TTC549 (cell line): ENCODE results near the gene TSHZ2.
"Not testable (repeated sequence)": the region's sequence is repeated elsewhere in the genome, so short reads cannot be mapped to it uniquely, and the experiment has no call there.

Experiments
- FAIRE-seq: peaks from 2 replicates; lab custom pipeline; 2012; peaks lifted over from hg19 to GRCh38; lab: Jason Lieb, UNC

The TSHZ2 gene

GRCh38 chr20:52996130-52996529, 24.0 kb downstream of the TSHZ2 start:
- FAIRE-seq, result no peak

- no peak for FAIRE-seq
Measured at GRCh38 chr20:52996658-52997057, 24.5 kb downstream of the TSHZ2 start.

- no peak for FAIRE-seq
Measured at GRCh38 chr20:52998268-52998667, 26.1 kb downstream of the TSHZ2 start.

DNA sequence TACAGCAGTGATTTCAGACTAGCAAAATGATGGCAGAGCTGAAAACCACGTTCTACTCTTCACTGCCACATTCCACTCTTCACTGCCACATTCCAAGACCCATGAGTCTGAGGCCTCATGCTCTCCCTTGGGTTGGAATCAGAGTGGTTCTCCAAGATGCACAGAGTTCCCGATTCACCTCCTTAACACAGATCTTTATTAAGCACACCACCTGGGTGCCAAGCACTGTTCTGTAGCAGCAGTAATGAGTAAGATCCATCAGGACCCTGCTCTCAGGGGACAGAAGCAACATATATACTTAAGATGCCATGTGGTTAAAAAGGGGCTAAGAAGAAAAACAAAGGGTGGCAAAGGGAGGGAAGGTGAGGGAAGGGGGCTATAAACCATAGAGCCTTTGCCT, 26.9 kb downstream of the TSHZ2 start:
- FAIRE-seq, result no peak

DNA sequence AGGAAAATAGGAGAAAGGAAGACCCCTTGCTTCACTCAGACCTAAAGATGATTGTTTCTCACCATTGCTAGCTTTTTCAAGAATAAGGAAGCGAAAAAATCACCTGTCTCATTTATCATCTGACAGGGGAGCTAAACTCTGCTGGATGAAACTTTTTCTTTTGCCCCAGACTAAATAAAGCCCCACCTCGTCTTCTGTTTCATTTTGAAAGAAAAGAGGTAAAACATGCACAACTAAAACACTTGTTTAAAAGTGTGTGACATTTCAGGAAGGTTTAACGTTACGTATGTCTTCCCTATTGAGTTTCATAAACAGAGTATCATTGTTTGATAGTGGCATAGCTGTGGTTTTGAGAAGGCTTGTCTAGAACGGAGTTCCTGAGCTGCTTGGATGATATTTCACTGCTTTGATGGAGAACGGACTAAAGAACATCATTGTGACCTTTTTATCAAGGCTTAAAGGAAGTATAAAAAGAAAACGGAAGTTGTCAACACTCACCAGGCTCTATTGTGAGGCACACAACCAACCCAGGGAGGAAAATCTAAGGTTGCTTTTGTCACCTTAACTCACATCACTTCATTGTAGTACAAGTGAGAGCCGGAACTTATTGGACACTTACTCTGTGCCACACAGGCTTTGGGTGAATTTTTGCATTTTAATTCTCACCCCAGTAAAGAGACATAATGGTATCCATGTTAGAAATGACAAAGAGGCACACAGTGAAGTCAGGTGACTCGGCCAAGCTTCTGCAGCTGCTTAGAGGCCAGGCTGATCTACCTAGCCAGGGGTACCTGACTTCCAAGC, 29.5 kb downstream of the TSHZ2 start:
- no peak for FAIRE-seq

DNA sequence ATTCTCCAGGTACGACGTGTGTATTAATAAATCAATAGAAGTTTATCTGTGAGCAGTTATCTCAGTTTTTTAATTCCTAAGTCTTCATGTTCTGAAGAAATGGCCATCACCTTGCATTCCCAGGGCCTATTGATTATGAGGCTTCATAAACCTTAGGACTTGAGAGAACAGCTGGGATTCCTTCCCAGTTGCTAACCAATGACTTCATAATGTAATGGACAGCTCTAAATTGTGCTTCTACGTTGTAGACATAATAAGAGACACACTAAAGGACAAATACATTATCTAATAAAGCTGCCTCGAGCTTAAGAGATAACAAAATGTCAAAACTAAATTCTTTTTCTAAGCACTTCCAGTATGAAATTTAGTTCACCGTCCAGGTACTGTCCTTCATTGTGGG, 30.6 kb downstream of the TSHZ2 start:
- no peak for FAIRE-seq

DNA sequence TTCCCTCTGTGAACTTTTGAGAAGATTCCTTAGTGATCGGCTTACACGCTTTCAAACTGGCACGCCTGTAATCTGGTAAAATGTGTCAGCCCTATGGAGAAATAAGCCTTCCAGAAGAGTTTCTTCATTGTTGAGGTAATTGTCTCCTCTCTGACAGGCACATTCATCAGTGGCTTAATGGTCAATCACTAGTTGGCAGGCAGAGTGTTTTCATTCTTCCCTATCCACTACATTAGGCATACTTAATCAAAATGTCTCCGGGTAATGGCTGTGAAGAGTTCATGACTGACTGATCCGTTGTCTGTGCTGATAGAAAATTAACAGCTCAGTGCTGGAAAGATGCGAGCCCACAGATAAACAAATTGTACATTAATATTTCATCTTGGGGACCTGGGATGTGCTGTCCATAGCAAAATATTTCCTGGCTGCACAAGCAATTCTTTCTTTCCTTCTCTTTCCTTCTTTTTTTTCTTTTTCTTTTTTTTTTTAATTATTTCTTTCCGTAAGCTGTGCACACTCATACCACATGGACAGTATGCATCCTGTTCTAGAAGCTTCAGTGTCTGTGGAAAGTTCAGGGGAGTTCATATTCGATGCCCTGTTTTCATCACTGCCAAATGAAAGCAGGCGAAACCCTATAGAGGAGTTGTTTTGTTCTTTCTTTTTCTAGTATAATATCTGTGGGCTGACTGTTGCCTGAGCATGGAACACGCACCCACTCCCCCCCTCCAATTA, 31.4 kb downstream of the TSHZ2 start:
- FAIRE-seq, result no peak

DNA sequence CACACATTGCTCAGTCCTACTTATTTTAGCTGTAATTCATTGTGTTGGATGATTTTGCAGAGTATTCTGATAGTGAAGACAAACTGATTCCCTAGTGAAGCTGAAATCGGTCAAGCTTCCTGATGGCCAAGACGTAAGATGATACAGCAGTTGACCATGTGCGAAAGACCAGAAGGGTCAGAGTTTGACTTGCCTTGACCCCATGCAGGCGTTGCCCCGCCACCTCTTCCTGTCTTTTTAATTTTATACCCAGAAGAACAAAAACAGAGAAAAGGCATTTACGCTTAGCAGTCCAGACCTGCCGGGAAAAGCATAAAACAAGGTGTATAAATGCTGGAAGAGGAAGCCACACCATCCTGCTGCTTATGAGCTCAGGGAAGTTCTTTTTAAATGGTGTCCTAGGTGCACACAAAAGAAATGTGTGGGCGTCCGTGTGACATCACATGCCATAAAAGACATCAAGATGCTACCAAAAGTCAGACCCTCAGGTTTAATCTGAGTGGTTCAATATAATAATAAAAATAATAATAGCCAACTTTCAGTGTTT, 32.2 kb downstream of the TSHZ2 start:
- FAIRE-seq, result no peak

DNA sequence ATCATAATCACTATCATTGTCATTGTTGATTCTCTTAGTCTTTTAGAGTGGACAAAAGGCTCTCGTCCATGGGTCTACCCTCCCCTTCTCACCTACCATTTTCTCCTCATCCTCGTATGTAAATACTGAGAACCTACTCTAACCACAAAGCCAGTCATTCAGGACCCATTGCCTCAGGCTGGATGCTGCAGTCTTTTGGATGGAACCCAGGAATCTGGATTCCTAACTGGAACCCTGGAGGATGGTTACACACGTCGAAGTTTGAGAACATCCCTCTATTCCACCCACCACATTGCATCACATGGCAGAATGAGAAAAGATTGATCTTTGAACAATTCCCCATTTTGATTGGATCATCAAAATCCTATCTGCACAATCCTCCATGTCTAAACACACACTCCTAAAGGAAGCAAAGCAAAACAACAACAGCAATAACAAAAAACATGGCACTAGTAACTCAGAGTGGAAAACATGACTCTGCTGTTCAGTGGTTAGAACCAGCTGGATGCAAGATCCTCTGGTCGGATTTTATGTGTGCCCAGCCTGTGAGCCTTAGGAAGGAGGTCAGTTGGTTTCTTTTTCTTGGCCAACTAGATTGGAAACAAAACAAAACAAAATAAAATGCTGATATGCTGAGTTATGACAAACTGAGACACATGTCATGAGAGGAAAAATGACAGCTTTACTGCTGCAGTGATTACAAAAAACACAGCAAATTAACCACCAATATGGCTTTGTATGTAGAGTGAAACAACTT, 38.0 kb downstream of the TSHZ2 start:
- FAIRE-seq, result no peak

DNA sequence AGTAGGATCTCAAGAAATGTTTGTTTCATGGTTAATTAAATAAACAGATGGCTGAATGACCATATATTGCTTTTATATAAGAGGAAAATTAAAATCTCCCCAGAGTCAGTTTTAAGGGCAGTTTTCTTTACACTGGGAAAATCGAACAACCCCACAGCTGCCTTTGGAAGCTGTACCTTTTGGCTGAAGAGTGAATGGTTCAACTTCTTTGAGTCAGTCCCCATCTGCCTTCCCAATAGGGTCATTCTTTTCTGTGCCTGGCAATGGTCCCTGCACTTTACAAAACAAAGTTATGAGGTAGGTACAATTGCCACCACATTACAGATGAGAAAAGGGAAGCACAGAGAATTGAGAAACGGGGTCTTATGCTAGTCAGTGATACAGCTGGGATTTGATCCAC, 39.5 kb downstream of the TSHZ2 start:
- no peak for FAIRE-seq

GRCh38 chr20:53013183-53013582, 41.0 kb downstream of the TSHZ2 start:
- FAIRE-seq, result no peak

DNA sequence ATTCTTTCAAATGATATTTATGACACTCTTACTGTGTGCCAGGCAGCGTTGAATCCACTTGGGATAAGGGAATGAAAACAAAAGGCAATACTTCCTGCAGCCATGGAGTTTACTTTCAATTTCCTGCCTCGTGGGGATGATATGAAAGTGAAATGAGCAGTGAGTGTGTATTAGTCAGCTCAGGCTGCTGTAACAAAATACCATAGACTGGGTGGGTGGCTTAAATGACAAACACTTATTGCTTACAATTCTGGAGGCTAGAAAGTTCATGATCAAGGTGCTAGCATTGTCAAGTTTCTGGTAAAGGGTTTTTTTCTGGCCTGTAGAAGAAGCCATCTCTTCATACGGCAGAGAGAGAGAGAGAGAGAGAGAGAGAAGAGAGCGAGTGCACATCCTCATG, 41.7 kb downstream of the TSHZ2 start:
- FAIRE-seq, result no peak

GRCh38 chr20:53016071-53016470, 43.9 kb downstream of the TSHZ2 start:
- no peak for FAIRE-seq

DNA sequence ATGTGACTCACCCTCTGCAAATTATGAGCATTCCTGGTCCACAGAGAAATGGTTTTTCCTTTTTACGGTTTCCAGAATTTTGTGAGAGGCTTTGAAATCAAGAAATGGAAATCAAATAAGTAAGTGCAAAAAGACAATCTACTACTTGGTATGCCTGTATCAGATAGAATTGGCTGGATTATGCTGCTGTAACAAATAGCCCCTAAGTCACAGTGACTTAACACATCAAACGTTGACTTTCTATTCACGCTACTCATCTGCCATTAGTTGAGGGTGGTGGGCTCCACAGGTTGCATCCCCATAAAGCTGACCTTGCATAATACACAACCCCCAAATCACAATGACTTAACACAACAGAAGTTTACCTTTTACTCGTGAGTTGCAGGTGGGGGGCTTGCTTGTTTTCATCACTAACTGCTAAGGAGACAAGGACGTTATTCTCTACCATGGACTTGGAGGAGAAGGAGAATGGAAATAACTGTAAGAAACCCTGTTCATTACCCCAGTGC, 44.4 kb downstream of the TSHZ2 start:
- no peak for FAIRE-seq

- FAIRE-seq, result no peak
Measured at GRCh38 chr20:53017206-53017605, 45.0 kb downstream of the TSHZ2 start.

DNA sequence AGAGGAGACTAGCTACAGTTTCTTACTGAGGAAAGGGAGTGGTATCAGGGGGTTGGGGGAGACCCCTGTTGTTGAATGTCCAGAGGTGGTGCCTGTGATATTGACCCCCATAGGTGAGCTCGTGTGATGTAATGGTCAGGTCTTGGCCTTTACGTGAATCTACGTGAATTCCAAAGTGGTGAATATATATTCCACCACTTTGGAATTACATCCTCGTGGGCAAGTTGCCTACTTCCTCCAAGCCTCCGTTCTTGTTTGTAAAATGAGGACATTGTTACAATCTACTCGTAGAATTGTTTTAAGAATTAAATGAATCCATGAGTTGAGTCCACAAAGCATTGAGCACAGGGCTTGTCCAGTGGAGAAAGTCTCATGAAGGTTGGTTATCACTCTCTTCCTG, 47.3 kb downstream of the TSHZ2 start:
- no peak for FAIRE-seq

DNA sequence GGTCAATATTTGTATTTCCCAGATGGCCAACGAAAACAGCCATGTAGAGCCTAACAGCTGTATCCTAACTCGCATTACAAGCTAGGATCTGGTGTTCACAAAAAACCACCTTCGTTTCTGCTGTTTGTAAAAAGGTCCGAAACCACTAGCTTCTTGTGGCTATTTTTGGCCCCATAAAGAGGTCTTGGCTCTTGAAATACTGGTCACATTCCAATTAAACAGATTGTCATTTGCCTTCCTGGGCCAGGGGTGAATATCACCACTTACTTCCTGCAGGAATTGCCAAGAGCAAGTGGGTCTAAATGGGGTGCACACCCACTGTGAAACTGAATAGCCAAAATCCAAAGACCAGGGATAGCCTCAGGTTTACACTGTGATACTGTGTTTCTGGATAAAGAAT, 48.2 kb downstream of the TSHZ2 start:
- FAIRE-seq, result no peak

DNA sequence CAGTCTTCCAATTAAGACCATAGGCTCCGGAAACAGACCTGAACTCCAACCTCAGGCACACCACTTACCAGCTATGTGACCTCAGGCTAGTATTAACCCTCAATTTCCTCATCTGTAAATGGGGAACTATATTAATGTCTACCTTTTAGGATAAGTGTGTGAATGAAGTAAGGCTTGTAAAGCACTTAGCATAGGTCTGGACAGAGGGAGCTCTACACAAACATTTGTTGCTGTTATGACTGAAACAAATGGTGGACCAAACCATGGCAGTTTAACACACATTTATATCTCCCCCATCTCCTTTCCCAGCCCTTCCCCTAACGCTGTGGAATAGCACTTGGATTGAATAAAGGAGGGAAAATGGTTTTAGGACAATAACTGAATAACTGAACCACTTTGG, 48.7 kb downstream of the TSHZ2 start:
- FAIRE-seq, result no peak

DNA sequence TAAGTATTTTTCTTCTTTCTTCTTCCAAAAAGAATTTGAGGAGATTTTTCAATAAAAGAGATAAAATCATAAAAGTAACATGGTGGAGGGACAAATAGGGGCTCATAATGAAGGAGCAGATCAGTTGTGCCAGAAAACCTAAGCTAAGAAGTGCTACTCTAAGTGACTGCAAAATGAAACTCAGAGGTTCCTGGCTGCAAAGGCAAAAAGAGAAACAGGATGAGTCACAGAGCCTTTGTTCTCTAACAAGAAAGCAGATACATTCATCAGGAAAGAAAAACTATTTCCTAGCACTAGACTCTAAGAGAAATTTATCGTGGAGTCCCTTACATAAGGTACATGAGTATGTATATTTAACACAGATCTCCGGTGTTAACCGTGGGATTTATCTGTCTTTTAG, 49.8 kb downstream of the TSHZ2 start:
- no peak for FAIRE-seq

GRCh38 chr20:53023732-53024520, 51.8 kb downstream of the TSHZ2 start:
- no peak for FAIRE-seq

DNA sequence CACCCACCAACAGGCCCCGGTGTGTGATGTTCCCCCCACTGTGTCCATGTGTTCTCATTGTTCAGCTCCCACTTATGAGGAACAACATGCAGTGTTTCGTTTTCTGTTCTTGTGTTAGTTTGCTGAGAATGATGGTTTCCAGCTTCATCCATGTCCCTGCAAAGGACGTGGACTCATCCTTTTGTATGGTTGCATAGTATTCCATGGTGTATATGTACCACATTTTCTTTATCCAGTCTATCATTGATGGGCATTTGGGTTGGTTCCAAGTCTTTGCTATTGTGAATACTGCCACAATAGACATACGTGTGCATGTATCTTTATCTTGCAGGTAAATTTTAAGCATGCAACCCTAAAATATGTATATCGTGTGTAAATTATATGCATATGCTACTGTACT, 52.5 kb downstream of the TSHZ2 start:
- not testable (repeated sequence) for FAIRE-seq

DNA sequence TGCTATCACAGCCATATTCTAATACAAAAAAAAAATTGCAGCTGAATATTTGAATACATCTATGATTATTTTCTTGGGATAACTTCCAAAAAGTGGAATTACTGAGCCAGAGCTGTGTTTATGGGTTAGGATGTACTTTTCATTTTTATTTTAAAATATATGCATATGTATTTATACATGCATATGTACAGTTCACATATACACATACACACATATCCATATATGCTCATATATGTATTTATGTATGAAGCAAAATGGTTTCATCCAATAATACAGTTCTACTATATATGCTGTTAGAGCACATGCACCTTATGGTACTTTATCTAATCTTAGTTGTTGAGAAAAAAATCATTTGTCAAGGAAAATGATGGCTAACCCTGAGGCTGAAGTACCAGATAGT, 54.9 kb downstream of the TSHZ2 start:
- no peak for FAIRE-seq
